ACHN (cell line): ENCODE results near the gene ARHGEF39.

Experiments used
- DNase-seq: peaks from one replicate; pipeline ENCODE4 v3.0.0-alpha.2; 2015
- in situ Hi-C: cut with HindIII; loops from 2 replicates; pipeline ENCODE4 v1.10.0; 2017; ENCODE audit warnings: low sequenced_read_pairs, low pct_ligation_motif_present, low pct_unique_long_range_greater_than_20kb

ARHGEF39 gene

DNA sequence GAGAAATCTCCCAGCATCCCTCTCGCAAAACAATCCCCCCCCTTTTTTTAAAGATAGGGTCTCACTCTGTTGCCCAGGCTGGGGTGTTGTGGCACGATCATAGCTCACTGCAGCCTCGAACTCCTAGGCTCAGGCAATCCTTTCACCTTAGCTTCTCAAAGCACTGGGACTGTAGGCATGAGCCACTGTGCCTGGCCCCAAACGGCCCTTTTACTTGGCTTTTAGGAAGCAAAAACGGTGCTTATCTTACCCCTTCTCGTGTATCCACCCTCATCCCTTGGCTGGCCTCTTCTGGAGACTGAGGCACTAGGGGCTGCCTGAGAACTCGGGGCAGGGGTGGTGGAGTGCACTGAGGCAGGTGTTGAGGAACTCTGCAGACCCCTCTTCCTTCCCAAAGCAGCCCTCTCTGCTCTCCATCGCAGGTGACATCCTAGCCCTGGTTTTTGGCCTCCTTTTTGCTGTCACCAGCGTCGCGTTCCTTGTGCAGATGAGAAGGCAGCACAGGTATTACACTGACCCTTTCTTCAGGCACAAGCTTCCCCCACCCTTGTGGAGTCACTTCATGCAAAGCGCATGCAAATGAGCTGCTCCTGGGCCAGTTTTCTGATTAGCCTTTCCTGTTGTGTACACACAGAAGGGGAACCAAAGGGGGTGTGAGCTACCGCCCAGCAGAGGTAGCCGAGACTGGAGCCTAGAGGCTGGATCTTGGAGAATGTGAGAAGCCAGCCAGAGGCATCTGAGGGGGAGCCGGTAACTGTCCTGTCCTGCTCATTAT is 15.5 kb upstream of the ARHGEF39 start:
- in situ Hi-C loops, result no loop called here
- DNase-seq, result no peak

DNA sequence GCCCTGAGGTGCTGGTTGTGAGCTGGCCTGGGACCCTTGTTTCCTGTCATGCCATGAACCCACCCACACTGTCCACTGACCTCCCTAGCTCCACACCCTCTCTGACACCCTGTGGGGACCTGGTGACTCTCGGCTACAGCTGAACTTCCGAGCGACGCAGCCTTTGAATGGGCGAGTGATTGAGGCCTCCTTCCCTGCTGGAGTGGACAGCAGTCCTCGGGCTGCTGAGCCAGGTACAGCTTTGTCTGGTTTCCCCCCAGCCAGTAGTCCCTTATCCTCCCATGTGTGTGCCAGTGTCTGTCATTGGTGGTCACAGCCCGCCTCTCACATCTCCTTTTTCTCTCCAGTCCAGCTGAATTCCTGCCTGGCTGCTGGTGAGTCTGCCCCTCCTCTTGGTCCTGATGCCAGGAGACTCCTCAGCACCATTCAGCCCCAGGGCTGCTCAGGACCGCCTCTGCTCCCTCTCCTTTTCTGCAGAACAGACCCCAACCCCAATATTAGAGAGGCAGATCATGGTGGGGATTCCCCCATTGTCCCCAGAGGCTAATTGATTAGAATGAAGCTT is 14.9 kb upstream of the ARHGEF39 start:
- in situ Hi-C loops, result no loop called here
- DNase-seq, result no peak

DNA sequence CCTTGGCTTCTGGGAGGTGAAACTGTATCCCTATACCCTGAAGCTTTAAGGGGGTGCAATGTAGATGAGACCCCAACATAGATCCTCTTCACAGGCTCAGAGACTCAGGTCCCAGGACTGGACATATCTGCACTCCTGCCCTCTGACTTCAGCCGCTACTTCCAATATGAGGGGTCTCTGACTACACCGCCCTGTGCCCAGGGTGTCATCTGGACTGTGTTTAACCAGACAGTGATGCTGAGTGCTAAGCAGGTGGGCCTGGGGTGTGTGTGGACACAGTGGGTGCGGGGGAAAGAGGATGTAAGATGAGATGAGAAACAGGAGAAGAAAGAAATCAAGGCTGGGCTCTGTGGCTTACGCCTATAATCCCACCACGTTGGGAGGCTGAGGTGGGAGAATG is 14.1 kb upstream of the ARHGEF39 start:
- DNase-seq, result no peak
- in situ Hi-C loops, result no loop called here

DNA sequence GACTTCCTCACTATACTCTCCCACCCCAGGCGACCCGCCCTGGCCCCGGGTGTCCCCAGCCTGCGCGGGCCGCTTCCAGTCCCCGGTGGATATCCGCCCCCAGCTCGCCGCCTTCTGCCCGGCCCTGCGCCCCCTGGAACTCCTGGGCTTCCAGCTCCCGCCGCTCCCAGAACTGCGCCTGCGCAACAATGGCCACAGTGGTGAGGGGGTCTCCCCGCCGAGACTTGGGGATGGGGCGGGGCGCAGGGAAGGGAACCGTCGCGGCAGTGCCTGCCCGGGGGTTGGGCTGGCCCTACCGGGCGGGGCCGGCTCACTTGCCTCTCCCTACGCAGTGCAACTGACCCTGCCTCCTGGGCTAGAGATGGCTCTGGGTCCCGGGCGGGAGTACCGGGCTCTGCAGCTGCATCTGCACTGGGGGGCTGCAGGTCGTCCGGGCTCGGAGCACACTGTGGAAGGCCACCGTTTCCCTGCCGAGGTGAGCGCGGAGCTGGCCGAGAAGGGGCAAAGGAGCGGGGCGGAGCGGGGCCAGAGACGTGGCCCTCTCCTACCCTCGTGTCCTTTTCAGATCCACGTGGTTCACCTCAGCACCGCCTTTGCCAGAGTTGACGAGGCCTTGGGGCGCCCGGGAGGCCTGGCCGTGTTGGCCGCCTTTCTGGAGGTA is 10.9 kb upstream of the ARHGEF39 start:
- in situ Hi-C loops, result no loop called here
- DNase-seq, result no peak

DNA sequence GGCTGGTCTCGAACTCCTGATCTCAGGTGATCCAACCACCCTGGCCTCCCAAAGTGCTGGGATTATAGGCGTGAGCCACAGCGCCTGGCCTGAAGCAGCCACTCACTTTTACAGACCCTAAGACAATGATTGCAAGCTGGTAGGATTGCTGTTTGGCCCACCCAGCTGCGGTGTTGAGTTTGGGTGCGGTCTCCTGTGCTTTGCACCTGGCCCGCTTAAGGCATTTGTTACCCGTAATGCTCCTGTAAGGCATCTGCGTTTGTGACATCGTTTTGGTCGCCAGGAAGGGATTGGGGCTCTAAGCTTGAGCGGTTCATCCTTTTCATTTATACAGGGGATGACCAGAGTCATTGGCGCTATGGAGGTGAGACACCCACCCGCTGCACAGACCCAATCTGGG is 10.2 kb upstream of the ARHGEF39 start:
- no peak for DNase-seq
- in situ Hi-C loops, result no loop called here

DNA sequence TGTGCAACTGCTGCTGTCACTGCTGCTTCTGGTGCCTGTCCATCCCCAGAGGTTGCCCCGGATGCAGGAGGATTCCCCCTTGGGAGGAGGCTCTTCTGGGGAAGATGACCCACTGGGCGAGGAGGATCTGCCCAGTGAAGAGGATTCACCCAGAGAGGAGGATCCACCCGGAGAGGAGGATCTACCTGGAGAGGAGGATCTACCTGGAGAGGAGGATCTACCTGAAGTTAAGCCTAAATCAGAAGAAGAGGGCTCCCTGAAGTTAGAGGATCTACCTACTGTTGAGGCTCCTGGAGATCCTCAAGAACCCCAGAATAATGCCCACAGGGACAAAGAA is 9.0 kb upstream of the ARHGEF39 start:
- no peak for DNase-seq
- in situ Hi-C loops, result no loop called here

DNA sequence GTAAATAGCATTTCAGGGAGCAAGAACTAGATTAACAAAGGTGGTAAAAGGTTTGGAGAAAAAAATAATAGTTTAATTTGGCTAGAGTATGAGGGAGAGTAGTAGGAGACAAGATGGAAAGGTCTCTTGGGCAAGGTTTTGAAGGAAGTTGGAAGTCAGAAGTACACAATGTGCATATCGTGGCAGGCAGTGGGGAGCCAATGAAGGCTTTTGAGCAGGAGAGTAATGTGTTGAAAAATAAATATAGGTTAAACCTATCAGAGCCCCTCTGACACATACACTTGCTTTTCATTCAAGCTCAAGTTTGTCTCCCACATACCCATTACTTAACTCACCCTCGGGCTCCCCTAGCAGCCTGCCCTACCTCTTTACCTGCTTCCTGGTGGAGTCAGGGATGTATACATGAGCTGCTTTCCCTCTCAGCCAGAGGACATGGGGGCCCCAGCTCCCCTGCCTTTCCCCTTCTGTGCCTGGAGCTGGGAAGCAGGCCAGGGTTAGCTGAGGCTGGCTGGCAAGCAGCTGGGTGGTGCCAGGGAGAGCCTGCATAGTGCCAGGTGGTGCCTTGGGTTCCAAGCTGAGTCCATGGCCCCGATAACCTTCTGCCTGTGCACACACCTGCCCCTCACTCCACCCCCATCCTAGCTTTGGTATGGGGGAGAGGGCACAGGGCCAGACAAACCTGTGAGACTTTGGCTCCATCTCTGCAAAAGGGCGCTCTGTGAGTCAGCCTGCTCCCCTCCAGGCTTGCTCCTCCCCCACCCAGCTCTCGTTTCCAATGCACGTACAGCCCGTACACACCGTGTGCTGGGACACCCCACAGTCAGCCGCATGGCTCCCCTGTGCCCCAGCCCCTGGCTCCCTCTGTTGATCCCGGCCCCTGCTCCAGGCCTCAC is 8.4 kb upstream of the ARHGEF39 start, which contains the start of gene CA9:
CA9 (plus strand) TSS at position 797 of the 893 bp plus-strand sequence; CDS start at position 829, 32 bp downstream.
- no peak for DNase-seq
- in situ Hi-C loops, result no loop called here

DNA sequence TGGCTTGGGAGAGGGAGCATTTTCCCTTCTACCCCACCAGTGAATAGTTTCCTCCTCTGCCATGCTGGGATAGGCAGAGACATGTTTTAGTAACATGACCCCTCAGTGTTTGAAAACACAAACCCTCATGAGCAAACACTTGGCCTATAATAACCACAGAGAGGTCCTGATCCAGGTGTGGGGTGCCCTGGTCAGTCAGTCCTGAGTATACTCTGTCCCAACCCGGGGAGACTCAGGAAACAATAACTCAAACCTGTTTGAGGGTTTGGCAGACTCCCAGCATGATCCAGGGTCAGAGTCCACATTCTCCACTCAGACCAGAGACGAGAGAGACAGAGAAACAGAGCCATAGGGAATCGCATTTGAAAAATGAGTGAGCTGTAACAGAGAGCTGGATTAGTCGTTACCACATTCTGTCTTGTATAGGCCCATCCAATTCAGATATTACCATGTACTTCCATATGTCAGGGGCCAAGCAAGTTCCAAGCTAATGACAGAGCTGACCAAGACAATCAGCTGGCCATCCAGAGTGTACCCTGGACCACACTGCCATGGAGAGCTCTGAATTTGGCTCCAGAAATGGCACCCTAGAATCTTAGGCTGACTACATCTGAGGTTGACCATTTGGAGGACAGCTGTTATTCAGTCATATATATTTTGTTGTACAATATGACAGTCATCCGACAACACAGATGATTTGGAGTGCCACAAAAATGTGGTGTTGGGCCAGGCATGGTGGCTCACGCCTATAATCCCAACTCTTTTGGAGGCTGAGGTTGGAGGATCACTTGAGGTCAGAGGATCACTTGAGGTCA is 4.5 kb upstream of the ARHGEF39 start:
- peak; percentile 72 for DNase-seq
- in situ Hi-C loops, result no loop called here

DNA sequence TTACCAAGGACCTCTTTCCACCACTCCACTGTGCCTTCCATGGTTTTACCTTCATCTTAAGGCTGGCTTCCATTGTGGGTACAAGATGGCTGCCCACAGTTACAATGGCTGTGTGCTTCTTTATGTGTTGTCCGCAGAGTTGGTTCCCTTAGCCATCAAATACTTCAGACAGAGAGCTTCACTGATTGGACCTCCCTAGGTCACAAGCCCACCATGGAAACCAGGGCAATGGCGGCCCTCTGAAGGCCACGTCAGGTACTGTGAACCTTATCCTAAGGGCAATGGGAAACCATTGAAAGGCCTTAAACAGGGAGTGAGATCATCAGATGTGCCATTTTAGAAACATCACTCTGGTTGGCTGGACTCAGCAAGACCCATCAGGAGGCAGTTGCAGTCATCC is 2.9 kb upstream of the ARHGEF39 start:
- DNase-seq, result no peak
- in situ Hi-C loops, result no loop called here

DNA sequence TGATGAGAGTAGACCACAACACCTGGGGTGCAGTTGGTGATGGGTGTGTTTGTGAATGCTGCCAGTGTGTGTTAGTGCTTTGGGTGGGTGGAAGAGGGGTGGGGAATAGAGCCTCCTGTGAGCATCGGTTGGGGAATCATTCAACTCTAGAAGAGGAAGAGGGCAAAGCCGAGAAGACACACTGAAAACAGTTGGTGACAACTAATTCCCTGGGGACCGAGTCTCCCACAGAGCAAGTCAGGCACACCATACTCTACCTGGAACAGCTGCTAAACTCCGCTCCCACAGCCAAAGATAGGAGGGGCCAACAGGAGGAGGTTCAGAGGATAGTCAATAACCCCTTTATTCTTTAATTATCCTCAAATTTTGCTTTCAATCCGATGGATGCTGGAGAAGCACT is 1.6 kb upstream of the ARHGEF39 start:
- in situ Hi-C loops, result no loop called here
- DNase-seq, result no peak

DNA sequence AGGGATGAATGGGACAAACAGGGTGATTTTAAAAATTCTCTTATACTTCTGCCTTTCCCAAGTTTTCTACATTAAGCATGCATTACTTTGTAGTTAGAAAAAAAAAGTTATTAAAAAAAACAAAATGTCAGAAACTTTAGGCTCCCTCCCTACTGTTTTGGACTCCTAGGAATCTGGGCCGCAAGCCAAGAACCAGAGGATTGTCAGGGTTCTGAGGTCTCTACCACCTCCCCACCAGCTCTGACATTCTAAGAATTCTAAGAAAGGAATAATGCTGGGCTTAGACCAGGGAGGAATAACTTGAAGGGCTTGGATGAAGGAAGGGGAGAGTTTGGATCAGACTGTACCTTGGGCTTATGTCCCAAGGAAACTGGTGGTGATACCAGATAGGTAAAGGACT is 1.1 kb upstream of the ARHGEF39 start:
- peak; percentile 43 for DNase-seq
- in situ Hi-C loops, result no loop called here

DNA sequence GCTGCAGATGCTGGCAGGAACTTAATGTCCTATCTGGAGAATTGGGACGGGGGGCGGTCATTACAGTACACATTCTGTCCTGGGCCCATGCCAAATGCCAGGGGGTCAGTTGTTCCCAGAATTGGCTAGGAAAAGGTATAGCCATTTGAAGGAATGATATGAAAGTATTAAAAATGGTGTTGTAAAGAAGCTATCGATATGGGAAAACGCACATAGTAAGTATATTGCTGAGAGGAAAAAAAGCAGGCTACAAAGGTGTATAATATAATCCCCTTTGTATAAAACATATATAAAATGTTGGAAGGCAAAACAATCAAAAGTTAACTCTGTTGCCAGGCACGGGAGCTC is 450 bp upstream of the ARHGEF39 start:
- no peak for DNase-seq
- in situ Hi-C loops, result no loop called here

DNA sequence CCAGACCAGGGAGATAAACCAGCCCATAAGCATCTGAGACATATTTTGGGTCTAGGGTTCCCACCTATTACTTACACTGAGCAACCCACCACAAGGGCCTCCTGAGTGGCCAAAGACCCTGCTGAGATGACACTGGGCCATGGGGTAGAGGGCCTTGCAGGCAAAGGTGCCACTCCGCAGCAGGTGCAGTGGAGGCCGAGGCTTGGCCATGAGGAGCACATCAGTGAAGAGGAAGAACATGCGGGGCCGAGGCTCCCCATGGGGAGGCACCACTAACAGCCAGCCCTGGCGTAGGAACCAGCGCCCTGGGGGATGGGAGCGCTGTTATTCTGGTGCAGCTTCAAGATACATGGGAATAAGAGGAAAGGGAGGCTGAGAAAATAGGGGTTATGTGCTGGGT is 2.6 kb downstream of the ARHGEF39 start:
- no peak for DNase-seq
- in situ Hi-C loops, result no loop called here

DNA sequence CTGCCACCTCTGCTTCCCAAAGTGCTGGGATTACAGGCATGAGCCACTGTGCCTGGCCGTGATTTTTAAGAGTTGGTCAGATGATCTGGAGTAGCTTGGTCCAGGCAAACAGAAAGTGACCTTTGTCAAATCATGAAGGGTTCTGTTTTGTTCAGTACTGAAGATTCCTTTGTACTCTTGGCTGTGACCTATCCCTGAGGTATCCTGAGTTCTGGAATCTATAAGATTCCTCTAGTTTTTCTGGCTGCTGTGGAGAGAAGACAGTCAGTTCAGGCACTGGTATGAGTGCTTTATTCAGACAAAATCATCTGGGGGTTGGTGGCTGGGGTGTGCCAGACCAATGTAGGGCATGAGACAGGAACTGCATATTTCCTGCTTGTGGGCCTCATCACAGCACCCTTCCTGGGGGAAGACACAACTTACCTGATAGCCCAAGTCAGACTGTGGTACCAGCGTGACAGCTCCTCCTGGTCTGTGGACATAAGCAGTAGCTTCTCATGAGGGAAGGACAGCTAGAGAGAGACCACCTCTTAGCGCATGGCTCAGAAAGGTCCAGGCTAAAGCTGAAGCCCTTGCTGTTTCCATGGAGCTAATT is 3.1 kb downstream of the ARHGEF39 start:
- in situ Hi-C loops, result no loop called here
- no peak for DNase-seq

DNA sequence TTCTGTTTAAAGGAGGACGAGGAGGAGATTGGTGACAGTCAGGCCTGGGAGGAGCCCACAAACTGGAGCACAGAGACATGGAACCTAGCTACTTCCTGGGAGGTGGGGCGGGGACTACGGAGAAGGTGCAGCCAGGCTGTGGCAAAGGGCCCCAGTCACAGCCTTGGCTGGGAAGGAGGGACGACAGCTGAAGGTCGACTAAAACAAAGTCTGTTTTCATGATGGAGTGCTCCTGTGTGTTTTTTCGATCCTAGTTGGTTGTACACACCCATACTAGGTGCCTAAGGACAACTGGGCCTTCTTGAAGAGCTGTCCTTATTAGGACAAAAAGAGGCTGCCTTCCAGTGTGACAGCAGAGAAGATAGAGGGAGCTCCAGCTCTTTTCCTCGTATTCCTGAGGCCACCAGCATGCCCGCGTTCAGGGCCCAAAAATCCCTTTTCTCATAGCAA is 4.0 kb downstream of the ARHGEF39 start:
- in situ Hi-C loops, result no loop called here
- peak; percentile 29 for DNase-seq

DNA sequence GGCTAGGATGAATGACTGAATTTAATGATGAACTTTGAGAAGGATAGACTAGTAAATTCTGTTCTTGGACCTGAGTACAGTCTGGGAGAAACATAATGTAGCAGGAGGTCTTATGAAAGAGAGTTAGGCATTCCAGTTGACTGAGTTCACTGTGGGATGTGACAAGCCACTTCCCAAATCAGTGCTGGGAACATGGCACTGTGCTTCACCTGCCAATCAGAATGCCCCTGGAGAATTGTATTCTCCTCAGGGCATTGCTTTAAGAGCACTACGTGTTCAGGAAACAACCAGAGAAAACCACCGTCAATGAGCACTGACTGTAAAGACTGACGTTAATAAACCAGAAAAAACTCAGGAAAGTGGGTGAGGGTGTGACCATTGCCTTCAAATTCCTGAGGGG is 5.7 kb downstream of the ARHGEF39 start:
- no peak for DNase-seq
- in situ Hi-C loops, result no loop called here

DNA sequence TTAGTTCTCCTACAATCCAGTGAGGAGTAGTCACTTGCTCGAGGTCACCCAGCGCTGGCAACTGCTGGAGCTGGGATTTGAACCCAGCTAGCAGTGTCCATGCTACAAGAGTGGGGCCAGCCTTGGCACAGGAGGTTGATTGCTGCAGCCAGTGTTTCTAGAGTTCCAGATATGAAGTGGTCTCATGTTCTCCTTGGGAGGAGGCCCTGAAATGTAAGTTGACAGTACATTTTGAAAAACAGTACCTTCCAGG is 6.1 kb downstream of the ARHGEF39 start:
- in situ Hi-C loops, result no loop called here
- DNase-seq, result peak; percentile 55
